GM12878 (cell line): ENCODE data around the gene RGL4. TPM values are rescaled to one million over a fixed set of nuclear protein-coding genes. Genes with fewer than 3 reads are reported as not detected.
A peak's percentile ranks its signal among the peaks of the same experiment; 100 is the strongest.

Source experiments
- CEBPZ ChIP-seq: fragments of 150-350 bp; IDR thresholded peaks from 2 replicates; pipeline ENCODE4 v1.6.1; 2016; ENCODE audit warnings: low read depth, low read length
- CHD1 ChIP-seq: IDR thresholded peaks from 2 replicates; pipeline ENCODE4 v1.6.1; 2012; ENCODE audit warnings: low read depth, low read length, improper control_type of control experiment
- EP300 ChIP-seq, 2 experiments: fragments of 150-350 bp in 1 of 2; IDR thresholded peaks; 2 replicates each; pipeline ENCODE4 v1.6.1; 2011 to 2012; ENCODE audit warnings: low read depth in 2 of 2, low read length in 2 of 2, borderline replicate concordance in 1 of 2, improper control_type of control experiment in 1 of 2, inconsistent platforms in 1 of 2; ENCODE audit not compliant: control insufficient read depth in 1 of 2
- ETV6 ChIP-seq, 2 experiments: fragments of 450-650 bp in 1 of 2; IDR thresholded peaks in 1 of 2; conservative IDR thresholded peaks in 1 of 2; 2 replicates each; pipeline ENCODE4 v1.6.1; 2014; ENCODE audit warnings: antibody characterized with exemption in 1 of 2, borderline replicate concordance in 1 of 2, low read depth in 1 of 2, mild to moderate bottlenecking in 1 of 2, moderate library complexity in 1 of 2
- FOS ChIP-seq: IDR thresholded peaks from 3 replicates; pipeline ENCODE4 v1.6.1; 2011; ENCODE audit warnings: borderline replicate concordance; ENCODE audit not compliant: insufficient read length; ENCODE audit errors: extremely low read depth
- HDAC2 ChIP-seq: fragments of 200-600 bp; sonication (generic); IDR thresholded peaks from 2 replicates; pipeline ENCODE4 v1.6.1; 2017
- MTA3 ChIP-seq: IDR thresholded peaks from 2 replicates; pipeline ENCODE4 v1.6.1; 2012; ENCODE audit warnings: low read length, inconsistent platforms, borderline replicate concordance
- RUNX3 ChIP-seq: IDR thresholded peaks from 2 replicates; pipeline ENCODE4 v1.6.1; 2012; ENCODE audit warnings: low read length, inconsistent platforms
- SIX5 ChIP-seq: IDR thresholded peaks from 2 replicates; pipeline ENCODE4 v1.6.1; 2011; ENCODE audit warnings: mild to moderate bottlenecking, low read depth, low read length, moderate library complexity; ENCODE audit not compliant: severe bottlenecking
- YBX1 ChIP-seq: fragments of 450-650 bp; IDR thresholded peaks from 2 replicates; pipeline ENCODE4 v1.6.1; 2016; ENCODE audit warnings: antibody characterized with exemption
- YY1 ChIP-seq: IDR thresholded peaks from 2 replicates; pipeline ENCODE4 v1.6.1; 2011; ENCODE audit warnings: low read depth, mild to moderate bottlenecking, low read length
- ZBTB40 ChIP-seq: fragments of 450-650 bp; IDR thresholded peaks from 2 replicates; pipeline ENCODE4 v1.6.1; 2016; ENCODE audit warnings: mild to moderate bottlenecking, moderate library complexity, borderline replicate concordance
- polyA plus RNA-seq, 11 experiments: library from polyadenylated mRNA; depleted of rRNA in 4 of 11; unstranded in 6 of 11; stranded (reverse) in 5 of 11; fragments of >200 nt; fragmentation: Nextera tagmentation in 4 of 11; fragmentation: Illumina TruSeq in 1 of 11; extraction: Ambion mirVana in 4 of 11; extraction: Trizol in 1 of 11; gene quantifications; 1 replicate in 1 of 11; 2 replicates in 10 of 11; pipeline versions ENCODE4 v1.2.1 to v1.2.3, GENCODE V29; 2011 to 2016; ENCODE audit warnings: inconsistent platforms in 2 of 11, missing spikeins in 2 of 11, low read depth in 1 of 11
- total RNA-seq, 4 experiments: library from RNA; depleted of rRNA in 3 of 4; stranded (reverse); fragments of >200 nt in 3 of 4; fragmentation: Illumina TruSeq in 1 of 4; extraction: Trizol in 1 of 4; gene quantifications; 2 replicates each; pipeline versions ENCODE4 v1.2.1 to v1.2.3, GENCODE V29; 2013 to 2021
- TF ChIP-seq, protein P1 (sequence below): IDR thresholded peaks from 2 replicates; pipeline ENCODE4 v1.6.1; 2012; ENCODE audit warnings: improper control_type of control experiment, low read depth, low read length; ENCODE audit not compliant: insufficient replicate concordance
- TF ChIP-seq, protein P2 (sequence below): fragments of 450-650 bp; conservative IDR thresholded peaks from 2 replicates; pipeline ENCODE4 v1.6.1; 2017; ENCODE audit warnings: mild to moderate bottlenecking, moderate library complexity

RGL4 gene
- total and polyA plus RNA-seq, 10 of the 15 experiments (the other 5 are each of a cell fraction or from before 2014, with no cell fraction given): 1.4 to 9.0 (median 2.0) TPM; not detected in 1

- TF ChIP-seq ZBTB40 (0 out of 2 replicates have a peak, but pooled peaks have one; percentile 13), HDAC2 (no peak), CHD1 (no peak), RUNX3 (peak; percentile 92), YBX1 (no peak), SIX5 (no peak), EP300 (IDR thresholded peaks at IDR 0.05; ENCODE audit: borderline replicate concordance in 1 of 2, control insufficient read depth in 1 of 2, low read depth in 2 of 2, low read length in 2 of 2) (no peak), FOS (no peak), YY1 (0 out of 2 replicates have a peak, but pooled peaks have one; percentile 18), MTA3 (no peak), CEBPZ (no peak), ETV6 (conservative IDR thresholded peaks at IDR 0.05 in 1 of 2, IDR thresholded peaks at IDR 0.05 in 1 of 2; ENCODE audit: borderline replicate concordance in 1 of 2, low read depth in 1 of 2) (peak in 1 of 2 experiments; percentile 42; a peak in 1 of 4 replicates)
- TF ChIP-seq, protein P1, sequence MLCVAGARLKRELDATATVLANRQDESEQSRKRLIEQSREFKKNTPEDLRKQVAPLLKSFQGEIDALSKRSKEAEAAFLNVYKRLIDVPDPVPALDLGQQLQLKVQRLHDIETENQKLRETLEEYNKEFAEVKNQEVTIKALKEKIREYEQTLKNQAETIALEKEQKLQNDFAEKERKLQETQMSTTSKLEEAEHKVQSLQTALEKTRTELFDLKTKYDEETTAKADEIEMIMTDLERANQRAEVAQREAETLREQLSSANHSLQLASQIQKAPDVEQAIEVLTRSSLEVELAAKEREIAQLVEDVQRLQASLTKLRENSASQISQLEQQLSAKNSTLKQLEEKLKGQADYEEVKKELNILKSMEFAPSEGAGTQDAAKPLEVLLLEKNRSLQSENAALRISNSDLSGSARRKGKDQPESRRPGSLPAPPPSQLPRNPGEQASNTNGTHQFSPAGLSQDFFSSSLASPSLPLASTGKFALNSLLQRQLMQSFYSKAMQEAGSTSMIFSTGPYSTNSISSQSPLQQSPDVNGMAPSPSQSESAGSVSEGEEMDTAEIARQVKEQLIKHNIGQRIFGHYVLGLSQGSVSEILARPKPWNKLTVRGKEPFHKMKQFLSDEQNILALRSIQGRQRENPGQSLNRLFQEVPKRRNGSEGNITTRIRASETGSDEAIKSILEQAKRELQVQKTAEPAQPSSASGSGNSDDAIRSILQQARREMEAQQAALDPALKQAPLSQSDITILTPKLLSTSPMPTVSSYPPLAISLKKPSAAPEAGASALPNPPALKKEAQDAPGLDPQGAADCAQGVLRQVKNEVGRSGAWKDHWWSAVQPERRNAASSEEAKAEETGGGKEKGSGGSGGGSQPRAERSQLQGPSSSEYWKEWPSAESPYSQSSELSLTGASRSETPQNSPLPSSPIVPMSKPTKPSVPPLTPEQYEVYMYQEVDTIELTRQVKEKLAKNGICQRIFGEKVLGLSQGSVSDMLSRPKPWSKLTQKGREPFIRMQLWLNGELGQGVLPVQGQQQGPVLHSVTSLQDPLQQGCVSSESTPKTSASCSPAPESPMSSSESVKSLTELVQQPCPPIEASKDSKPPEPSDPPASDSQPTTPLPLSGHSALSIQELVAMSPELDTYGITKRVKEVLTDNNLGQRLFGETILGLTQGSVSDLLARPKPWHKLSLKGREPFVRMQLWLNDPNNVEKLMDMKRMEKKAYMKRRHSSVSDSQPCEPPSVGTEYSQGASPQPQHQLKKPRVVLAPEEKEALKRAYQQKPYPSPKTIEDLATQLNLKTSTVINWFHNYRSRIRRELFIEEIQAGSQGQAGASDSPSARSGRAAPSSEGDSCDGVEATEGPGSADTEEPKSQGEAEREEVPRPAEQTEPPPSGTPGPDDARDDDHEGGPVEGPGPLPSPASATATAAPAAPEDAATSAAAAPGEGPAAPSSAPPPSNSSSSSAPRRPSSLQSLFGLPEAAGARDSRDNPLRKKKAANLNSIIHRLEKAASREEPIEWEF: no peak
- TF ChIP-seq, protein P2, sequence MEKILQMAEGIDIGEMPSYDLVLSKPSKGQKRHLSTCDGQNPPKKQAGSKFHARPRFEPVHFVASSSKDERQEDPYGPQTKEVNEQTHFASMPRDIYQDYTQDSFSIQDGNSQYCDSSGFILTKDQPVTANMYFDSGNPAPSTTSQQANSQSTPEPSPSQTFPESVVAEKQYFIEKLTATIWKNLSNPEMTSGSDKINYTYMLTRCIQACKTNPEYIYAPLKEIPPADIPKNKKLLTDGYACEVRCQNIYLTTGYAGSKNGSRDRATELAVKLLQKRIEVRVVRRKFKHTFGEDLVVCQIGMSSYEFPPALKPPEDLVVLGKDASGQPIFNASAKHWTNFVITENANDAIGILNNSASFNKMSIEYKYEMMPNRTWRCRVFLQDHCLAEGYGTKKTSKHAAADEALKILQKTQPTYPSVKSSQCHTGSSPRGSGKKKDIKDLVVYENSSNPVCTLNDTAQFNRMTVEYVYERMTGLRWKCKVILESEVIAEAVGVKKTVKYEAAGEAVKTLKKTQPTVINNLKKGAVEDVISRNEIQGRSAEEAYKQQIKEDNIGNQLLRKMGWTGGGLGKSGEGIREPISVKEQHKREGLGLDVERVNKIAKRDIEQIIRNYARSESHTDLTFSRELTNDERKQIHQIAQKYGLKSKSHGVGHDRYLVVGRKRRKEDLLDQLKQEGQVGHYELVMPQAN: no peak
- TF ChIP-seq, all 136 proteins: peak for 19
Measured at GRCh38 chr22:23696326-23696851, 5.6 kb downstream of the RGL4 start (continued).
